Measurements from ENCODE around the gene TMEM106C.

Gene TMEM106C

GRCh38 chr12:47940773-47941474, 22.5 kb upstream of the TMEM106C start:
- H3K9me3 ChIP-seq (ENCODE audit: control insufficient read depth in 2 of 2, low read length in 2 of 2): no peaks in the 10 kb centered on the region
- H3K4me3 ChIP-seq (ENCODE audit: low read length in 2 of 2): no peak overlapping the region
- H3K27ac ChIP-seq (ENCODE audit: low read depth in 2 of 2, low read length in 2 of 2): no peak overlapping the region
- no peaks in the 10 kb centered on the region for H3K36me3 ChIP-seq (ENCODE audit: control insufficient read depth in 2 of 2, insufficient read depth in 2 of 2, low read length in 2 of 2)
- H3K27me3 ChIP-seq (ENCODE audit: control insufficient read depth in 2 of 2, insufficient read depth in 2 of 2, low read length in 2 of 2): no peaks in the 10 kb centered on the region
- H3K4me1 ChIP-seq (ENCODE audit: control insufficient read depth in 2 of 2, insufficient read depth in 2 of 2, low read length in 2 of 2): peaks cover 31 to 44% of the 10 kb centered on the region in 2 donors
- no peak overlapping the region for H3K9ac ChIP-seq (ENCODE audit: low read depth in 1 of 2, low read length in 2 of 2)

- Histone ChIP-seq H3K36me3 (ENCODE audit: control insufficient read depth in 2 of 2, insufficient read depth in 2 of 2, low read length in 2 of 2) (no peaks in the 10 kb centered on the region), H3K4me3 (ENCODE audit: low read length in 2 of 2) (no peak overlapping the region), H3K9ac (ENCODE audit: low read depth in 1 of 2, low read length in 2 of 2) (peak overlapping the region in 1 of 2 donors; percentile 14), H3K27me3 (ENCODE audit: control insufficient read depth in 2 of 2, insufficient read depth in 2 of 2, low read length in 2 of 2) (no peaks in the 10 kb centered on the region), H3K4me1 (ENCODE audit: control insufficient read depth in 2 of 2, insufficient read depth in 2 of 2, low read length in 2 of 2) (peaks cover 32 to 44% of the 10 kb centered on the region in 2 donors), H3K9me3 (ENCODE audit: control insufficient read depth in 2 of 2, low read length in 2 of 2) (no peaks in the 10 kb centered on the region), H3K27ac (ENCODE audit: low read depth in 2 of 2, low read length in 2 of 2) (no peak overlapping the region)
Observed at GRCh38 chr12:47941475-47941780, 22.0 kb upstream of the TMEM106C start.

GRCh38 chr12:47941871-47942613, 21.4 kb upstream of the TMEM106C start:
- no peaks in the 10 kb centered on the region for H3K9me3 ChIP-seq (ENCODE audit: control insufficient read depth in 2 of 2, low read length in 2 of 2)

GRCh38 chr12:47942614-47943225, 20.7 kb upstream of the TMEM106C start:
- peaks cover 39 to 46% of the 10 kb centered on the region in 2 donors for H3K4me1 ChIP-seq (ENCODE audit: control insufficient read depth in 2 of 2, insufficient read depth in 2 of 2, low read length in 2 of 2)
- H3K27ac ChIP-seq (ENCODE audit: low read depth in 2 of 2, low read length in 2 of 2): peak overlapping the region; percentile 87 to 94
- H3K27me3 ChIP-seq (ENCODE audit: control insufficient read depth in 2 of 2, insufficient read depth in 2 of 2, low read length in 2 of 2): no peaks in the 10 kb centered on the region
- H3K9me3 ChIP-seq (ENCODE audit: control insufficient read depth in 2 of 2, low read length in 2 of 2): no peaks in the 10 kb centered on the region
- H3K36me3 ChIP-seq (ENCODE audit: control insufficient read depth in 2 of 2, insufficient read depth in 2 of 2, low read length in 2 of 2): no peaks in the 10 kb centered on the region
- H3K4me3 ChIP-seq (ENCODE audit: low read length in 2 of 2): no peak overlapping the region
- peak overlapping the region; percentile 63 to 65 for H3K9ac ChIP-seq (ENCODE audit: low read depth in 1 of 2, low read length in 2 of 2)

More at GRCh38 chr12:47941871-47942613, 21.4 kb upstream of the TMEM106C start:
- Histone ChIP-seq H3K4me1 (ENCODE audit: control insufficient read depth in 2 of 2, insufficient read depth in 2 of 2, low read length in 2 of 2) (peaks cover 37 to 45% of the 10 kb centered on the region in 2 donors), H3K27me3 (ENCODE audit: control insufficient read depth in 2 of 2, insufficient read depth in 2 of 2, low read length in 2 of 2) (no peaks in the 10 kb centered on the region), H3K27ac (ENCODE audit: low read depth in 2 of 2, low read length in 2 of 2) (peak overlapping the region in 1 of 2 donors; percentile 94), H3K9ac (ENCODE audit: low read depth in 1 of 2, low read length in 2 of 2) (no peak overlapping the region), H3K4me3 (ENCODE audit: low read length in 2 of 2) (no peak overlapping the region), H3K36me3 (ENCODE audit: control insufficient read depth in 2 of 2, insufficient read depth in 2 of 2, low read length in 2 of 2) (no peaks in the 10 kb centered on the region)

GRCh38 chr12:47943623-47944340, 19.6 kb upstream of the TMEM106C start:
- H3K27ac ChIP-seq (ENCODE audit: low read depth in 2 of 2, low read length in 2 of 2): peak overlapping the region; percentile 87 to 94
- H3K36me3 ChIP-seq (ENCODE audit: control insufficient read depth in 2 of 2, insufficient read depth in 2 of 2, low read length in 2 of 2): no peaks in the 10 kb centered on the region
- no peaks in the 10 kb centered on the region for H3K9me3 ChIP-seq (ENCODE audit: control insufficient read depth in 2 of 2, low read length in 2 of 2)
- no peaks in the 10 kb centered on the region for H3K27me3 ChIP-seq (ENCODE audit: control insufficient read depth in 2 of 2, insufficient read depth in 2 of 2, low read length in 2 of 2)
- H3K4me3 ChIP-seq (ENCODE audit: low read length in 2 of 2): peak overlapping the region; percentile 22 to 25
- peaks cover 34 to 40% of the 10 kb centered on the region in 2 donors for H3K4me1 ChIP-seq (ENCODE audit: control insufficient read depth in 2 of 2, insufficient read depth in 2 of 2, low read length in 2 of 2)
- H3K9ac ChIP-seq (ENCODE audit: low read depth in 1 of 2, low read length in 2 of 2): peak overlapping the region; percentile 63 to 65

- Histone ChIP-seq H3K4me3 (ENCODE audit: low read length in 2 of 2) (no peak overlapping the region), H3K9ac (ENCODE audit: low read depth in 1 of 2, low read length in 2 of 2) (peak overlapping the region in 1 of 2 donors; percentile 9), H3K36me3 (ENCODE audit: control insufficient read depth in 2 of 2, insufficient read depth in 2 of 2, low read length in 2 of 2) (no peaks in the 10 kb centered on the region), H3K27me3 (ENCODE audit: control insufficient read depth in 2 of 2, insufficient read depth in 2 of 2, low read length in 2 of 2) (no peaks in the 10 kb centered on the region), H3K9me3 (ENCODE audit: control insufficient read depth in 2 of 2, low read length in 2 of 2) (no peaks in the 10 kb centered on the region), H3K4me1 (ENCODE audit: control insufficient read depth in 2 of 2, insufficient read depth in 2 of 2, low read length in 2 of 2) (peaks cover 41 to 42% of the 10 kb centered on the region in 2 donors), H3K27ac (ENCODE audit: low read depth in 2 of 2, low read length in 2 of 2) (peak overlapping the region; percentile 75 to 84)
Observed at GRCh38 chr12:47944685-47945340, 18.6 kb upstream of the TMEM106C start.

GRCh38 chr12:47945341-47945728, 18.1 kb upstream of the TMEM106C start:
- Histone ChIP-seq H3K36me3 (ENCODE audit: control insufficient read depth in 2 of 2, insufficient read depth in 2 of 2, low read length in 2 of 2) (no peaks in the 10 kb centered on the region), H3K4me1 (ENCODE audit: control insufficient read depth in 2 of 2, insufficient read depth in 2 of 2, low read length in 2 of 2) (peaks cover 40 to 42% of the 10 kb centered on the region in 2 donors), H3K27me3 (ENCODE audit: control insufficient read depth in 2 of 2, insufficient read depth in 2 of 2, low read length in 2 of 2) (no peaks in the 10 kb centered on the region), H3K9ac (ENCODE audit: low read depth in 1 of 2, low read length in 2 of 2) (peak overlapping the region in 1 of 2 donors; percentile 9), H3K9me3 (ENCODE audit: control insufficient read depth in 2 of 2, low read length in 2 of 2) (no peaks in the 10 kb centered on the region), H3K4me3 (ENCODE audit: low read length in 2 of 2) (no peak overlapping the region), H3K27ac (ENCODE audit: low read depth in 2 of 2, low read length in 2 of 2) (peak overlapping the region; percentile 75 to 84)

GRCh38 chr12:47946413-47947323, 16.7 kb upstream of the TMEM106C start:
- H3K4me1 ChIP-seq (ENCODE audit: control insufficient read depth in 2 of 2, insufficient read depth in 2 of 2, low read length in 2 of 2): peaks cover 40 to 43% of the 10 kb centered on the region in 2 donors
- H3K27ac ChIP-seq (ENCODE audit: low read depth in 2 of 2, low read length in 2 of 2): peak overlapping the region in 1 of 2 donors; percentile 52

GRCh38 chr12:47947341-47947740, 16.1 kb upstream of the TMEM106C start:
- H3K9me3 ChIP-seq (ENCODE audit: control insufficient read depth in 2 of 2, low read length in 2 of 2): no peaks in the 10 kb centered on the region
- H3K4me3 ChIP-seq (ENCODE audit: low read length in 2 of 2): no peak overlapping the region
- no peak overlapping the region for H3K27ac ChIP-seq (ENCODE audit: low read depth in 2 of 2, low read length in 2 of 2)
- no peak overlapping the region for H3K9ac ChIP-seq (ENCODE audit: low read depth in 1 of 2, low read length in 2 of 2)
- H3K36me3 ChIP-seq (ENCODE audit: control insufficient read depth in 2 of 2, insufficient read depth in 2 of 2, low read length in 2 of 2): no peaks in the 10 kb centered on the region
- H3K4me1 ChIP-seq (ENCODE audit: control insufficient read depth in 2 of 2, insufficient read depth in 2 of 2, low read length in 2 of 2): peaks cover 40 to 43% of the 10 kb centered on the region in 2 donors
- no peaks in the 10 kb centered on the region for H3K27me3 ChIP-seq (ENCODE audit: control insufficient read depth in 2 of 2, insufficient read depth in 2 of 2, low read length in 2 of 2)

More at GRCh38 chr12:47946413-47947323, 16.7 kb upstream of the TMEM106C start:
- no peaks in the 10 kb centered on the region for H3K9me3 ChIP-seq (ENCODE audit: control insufficient read depth in 2 of 2, low read length in 2 of 2)
- H3K9ac ChIP-seq (ENCODE audit: low read depth in 1 of 2, low read length in 2 of 2): peak overlapping the region in 1 of 2 donors; percentile 24
- H3K4me3 ChIP-seq (ENCODE audit: low read length in 2 of 2): no peak overlapping the region
- H3K36me3 ChIP-seq (ENCODE audit: control insufficient read depth in 2 of 2, insufficient read depth in 2 of 2, low read length in 2 of 2): no peaks in the 10 kb centered on the region
- no peaks in the 10 kb centered on the region for H3K27me3 ChIP-seq (ENCODE audit: control insufficient read depth in 2 of 2, insufficient read depth in 2 of 2, low read length in 2 of 2)
